Measurements from ENCODE around the gene ATP2A1.

ATP2A1 gene

DNA sequence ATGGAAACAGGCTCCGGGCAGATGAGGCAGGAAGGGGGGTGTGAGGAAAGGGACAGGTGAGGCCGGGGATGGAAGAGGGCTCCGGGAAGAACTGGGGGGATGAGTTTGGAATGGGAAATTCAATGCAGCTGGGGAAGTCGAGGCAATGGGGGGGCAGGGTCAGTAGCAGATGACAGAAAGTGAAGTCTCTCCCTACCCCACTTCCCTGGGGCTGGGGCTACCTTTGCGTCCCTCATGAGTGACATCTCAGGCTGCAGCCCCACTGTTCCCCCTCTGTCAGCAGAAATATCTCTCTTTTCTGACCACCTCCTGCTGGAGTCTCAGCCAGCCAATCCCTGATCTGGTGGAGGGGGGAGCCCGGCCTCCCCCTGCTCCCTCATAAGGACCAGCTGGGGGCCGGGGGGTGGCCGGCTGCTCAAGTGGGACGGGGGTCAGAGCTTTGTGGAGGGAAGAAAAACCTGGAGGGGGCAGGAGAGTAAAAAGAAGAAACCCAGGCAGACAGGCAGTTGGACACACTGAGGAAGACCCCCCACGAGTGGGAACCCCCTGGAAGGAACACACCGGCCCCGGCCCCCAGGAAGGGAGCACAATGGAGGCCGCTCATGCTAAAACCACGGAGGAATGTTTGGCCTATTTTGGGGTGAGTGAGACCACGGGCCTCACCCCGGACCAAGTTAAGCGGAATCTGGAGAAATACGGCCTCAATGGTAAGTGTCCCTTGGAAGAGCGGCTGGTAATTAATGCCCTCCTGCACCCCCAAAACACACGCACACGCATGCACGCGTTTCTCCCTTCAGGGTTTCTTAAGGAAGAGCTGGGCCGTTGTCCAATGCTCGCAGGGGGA, at the start of gene ATP2A1:
TSS of gene ATP2A1 (plus strand) at position 406 of the 844 bp plus-strand sequence. CDS start at position 590, 184 bp downstream.
- DNase-seq (ENCODE audit: low read depth in 3 of 3) = no peak

DNA sequence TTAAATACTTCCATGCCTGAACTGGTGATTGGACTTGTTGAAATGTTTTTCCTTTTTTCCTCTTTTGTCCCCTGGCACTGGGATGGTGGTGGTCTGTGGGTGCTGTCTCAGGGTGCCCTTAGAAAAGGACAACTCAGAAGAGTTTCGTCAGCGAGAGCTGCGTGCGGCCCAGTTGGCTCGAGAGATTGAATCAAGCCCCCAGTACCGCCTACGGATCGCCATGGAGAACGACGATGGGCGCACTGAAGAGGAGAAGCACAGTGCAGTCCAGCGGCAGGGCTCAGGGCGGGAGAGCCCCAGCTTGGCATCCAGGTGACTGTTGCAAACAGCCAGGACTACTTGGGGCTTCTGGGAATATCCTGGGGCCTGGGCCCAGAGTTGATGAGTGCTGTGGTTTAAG, 48.5 kb upstream of the ATP2A1 start:
- DNase-seq (ENCODE audit: low read depth in 3 of 3) = no peak

DNA sequence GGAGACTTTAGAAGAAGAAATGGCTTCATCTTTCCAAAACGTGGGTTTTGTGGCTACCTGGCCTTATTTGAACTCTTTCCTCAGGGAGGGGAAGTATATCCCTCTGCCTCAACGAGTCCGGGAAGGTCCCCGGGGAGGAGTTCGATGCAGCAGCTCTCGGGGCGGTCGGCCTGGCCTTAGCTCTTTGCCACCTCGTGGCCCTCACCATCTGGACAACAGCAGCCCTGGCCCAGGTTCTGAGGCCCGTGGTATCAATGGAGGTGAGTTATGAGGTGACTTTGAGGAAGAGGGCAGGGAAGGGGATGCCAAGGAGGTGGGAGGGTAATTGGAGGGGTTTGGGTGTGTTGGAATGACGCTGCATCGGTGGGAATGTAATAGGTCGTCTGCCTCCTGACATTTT, 47.8 kb upstream of the ATP2A1 start:
- no peak for DNase-seq (ENCODE audit: low read depth in 3 of 3)

DNA sequence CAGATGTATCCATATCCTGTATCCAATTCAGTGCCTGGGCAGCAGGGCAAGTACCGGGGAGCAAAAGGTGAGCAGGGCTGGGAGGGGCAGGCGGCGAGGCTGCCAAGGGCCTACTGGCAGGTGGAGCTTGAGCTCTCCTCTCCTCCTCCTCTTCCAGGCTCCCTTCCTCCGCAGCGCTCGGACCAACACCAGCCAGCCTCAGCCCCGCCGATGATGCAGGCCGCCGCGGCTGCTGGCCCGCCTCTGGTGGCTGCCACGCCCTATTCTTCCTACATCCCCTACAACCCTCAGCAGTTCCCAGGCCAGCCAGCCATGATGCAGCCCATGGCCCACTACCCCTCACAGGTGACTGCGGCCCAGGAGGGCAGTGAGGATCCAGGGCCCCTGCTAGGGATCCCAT, 43.9 kb upstream of the ATP2A1 start:
- no peak for DNase-seq (ENCODE audit: low read depth in 3 of 3)

DNA sequence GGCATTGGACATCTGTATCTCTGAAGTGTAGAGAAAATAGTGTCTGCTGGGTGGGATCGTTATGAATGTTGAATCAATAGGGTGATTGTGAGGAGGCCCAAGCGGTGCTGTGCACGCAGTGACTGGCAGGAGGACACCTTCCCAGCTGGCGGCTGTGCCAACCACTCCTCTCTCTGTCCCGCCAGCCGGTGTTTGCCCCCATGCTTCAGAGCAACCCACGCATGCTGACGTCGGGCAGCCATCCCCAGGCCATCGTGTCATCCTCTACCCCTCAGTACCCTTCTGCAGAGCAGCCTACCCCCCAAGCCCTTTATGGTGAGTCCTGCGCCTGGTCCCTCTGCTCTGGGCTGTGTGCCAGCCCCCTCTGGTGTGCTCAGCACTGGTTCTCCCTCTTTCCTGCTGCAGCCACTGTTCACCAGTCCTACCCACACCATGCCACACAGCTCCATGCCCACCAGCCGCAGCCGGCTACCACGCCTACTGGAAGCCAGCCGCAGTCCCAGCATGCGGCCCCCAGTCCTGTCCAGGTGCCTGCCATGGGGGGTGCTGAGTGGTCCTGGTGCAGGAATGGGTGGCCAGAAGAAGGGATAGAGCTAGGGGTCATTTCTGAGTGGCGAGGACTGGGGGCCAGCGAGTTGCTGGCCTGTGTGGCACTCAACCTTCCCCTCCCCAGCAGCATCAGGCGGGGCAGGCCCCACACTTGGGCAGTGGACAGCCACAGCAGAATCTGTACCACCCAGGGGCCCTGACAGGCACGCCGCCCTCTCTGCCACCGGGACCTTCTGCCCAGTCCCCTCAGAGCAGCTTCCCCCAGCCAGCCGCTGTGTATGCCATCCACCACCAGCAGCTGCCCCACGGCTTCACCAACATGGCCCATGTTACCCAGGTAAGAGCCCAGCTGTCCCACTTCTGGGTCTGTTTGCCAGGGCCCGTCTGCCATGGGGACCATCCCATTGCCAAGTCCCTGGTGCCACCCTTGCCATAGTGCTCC, 43.1 kb upstream of the ATP2A1 start:
- DNase-seq (ENCODE audit: low read depth in 3 of 3) = no peak

DNA sequence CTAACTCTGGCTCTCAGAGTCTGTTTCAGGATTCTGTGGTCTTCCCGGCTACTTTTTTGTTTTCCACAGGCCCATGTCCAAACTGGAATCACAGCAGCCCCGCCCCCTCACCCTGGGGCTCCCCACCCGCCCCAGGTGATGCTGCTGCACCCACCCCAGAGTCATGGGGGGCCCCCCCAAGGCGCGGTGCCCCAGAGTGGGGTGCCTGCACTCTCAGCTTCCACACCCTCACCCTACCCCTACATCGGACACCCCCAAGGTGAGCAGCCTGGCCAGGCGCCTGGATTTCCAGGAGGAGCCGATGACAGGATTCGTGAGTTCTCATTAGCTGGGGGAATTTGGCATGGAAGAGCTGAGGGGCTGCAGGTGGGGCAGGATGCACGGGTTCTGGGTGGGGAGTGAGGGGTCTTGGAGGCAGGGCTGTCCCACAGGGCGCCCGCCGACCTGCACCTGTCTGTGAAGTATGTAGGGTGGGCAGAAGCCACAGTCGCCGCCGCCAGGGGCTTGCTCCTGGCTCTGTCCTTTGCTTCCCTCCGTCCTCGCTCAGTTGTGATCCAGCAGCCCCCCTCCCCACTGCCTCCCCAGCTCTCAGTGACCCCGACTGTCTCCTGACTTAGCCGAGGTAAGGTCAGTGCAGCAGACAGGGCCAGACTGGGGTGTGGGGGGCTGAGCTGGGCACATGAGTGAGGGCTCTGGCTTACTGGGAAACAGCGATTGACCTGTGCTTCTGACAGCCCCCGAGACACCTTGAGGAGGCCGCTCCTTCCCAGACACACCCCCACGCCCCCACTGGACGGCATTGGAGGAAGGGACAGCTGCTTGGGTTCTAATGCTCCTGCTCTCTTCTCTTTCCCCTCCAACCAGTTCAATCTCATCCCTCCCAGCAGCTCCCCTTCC, 42.2 kb upstream of the ATP2A1 start:
- DNase-seq (ENCODE audit: low read depth in 3 of 3) = no peak

DNA sequence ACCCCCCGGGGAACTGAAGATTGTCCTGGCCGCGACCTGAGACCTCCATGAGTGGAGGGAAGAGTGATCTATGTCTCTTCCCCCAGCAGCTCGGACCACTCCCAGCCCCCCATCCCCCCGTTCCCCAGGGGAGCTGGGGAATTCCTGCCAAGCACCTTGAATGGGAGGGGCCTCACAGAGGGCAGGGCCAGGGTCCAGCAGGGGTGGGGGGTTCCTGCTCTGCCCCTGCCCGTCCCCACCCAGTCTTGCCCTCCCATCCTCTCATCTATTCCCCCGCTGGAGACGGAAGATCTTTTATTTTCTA, 41.6 kb upstream of the ATP2A1 start:
- DNase-seq (ENCODE audit: low read depth in 3 of 3) = no peak

DNA sequence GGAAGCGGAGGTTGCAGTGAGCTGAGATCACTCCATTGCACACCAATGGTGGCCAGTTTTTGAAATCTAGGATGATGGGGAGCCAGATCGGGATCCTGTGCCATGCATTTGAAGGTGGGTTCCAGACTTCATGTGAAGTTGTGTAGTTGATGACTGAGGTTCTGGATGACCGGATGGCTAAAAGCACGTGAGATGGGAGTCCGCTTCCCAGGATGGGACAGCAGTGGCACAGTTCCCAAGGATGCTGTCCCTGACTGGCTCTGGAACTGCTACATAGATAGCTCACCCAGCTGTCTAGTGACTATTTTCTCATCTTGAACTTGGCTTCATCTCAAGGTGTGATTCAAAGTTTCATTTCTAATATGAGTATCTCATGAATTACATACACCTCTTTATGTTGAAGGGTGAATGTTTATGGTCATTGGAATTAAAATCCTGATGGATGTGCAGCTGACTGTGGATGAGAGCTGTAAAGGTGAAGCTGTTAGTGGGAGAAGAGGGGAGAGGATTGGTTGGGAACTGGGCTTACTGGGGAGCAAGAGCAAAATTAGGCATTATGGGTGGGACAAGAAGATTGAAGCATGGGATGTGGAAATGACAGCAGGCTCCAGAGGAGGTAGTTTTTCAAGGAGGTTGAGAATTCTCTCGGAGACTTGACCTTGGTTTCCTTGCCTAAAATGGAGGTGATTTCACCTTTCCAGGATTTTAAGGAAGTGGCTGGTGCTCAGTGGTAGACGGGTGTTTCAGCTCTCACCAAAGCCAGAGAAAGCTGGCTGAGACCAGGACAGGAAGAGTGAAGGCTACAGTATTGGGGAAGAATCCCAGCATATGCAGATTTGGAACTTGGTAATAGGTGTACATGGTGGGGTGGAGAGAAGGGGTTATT, 40.4 kb upstream of the ATP2A1 start:
- no peak for DNase-seq (ENCODE audit: low read depth in 3 of 3)

DNA sequence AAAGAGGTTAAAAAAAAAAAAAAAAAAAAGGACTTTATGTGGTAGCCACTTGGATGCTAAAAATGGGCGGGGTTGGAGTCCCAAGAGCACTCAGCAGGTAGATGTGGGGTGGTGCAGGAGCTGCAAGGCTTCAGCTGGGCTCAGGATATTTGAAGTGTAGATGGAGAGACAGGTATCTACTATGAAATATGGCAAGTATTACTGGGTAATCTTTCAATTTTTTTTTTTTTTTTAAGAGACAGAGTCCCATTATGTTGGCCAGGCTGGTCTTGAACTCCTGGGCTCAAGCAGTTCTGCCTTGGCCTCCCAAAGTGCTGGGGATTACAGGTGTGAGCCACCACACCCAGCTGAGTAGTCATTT, 39.8 kb upstream of the ATP2A1 start:
- no peak for DNase-seq (ENCODE audit: low read depth in 3 of 3)

DNA sequence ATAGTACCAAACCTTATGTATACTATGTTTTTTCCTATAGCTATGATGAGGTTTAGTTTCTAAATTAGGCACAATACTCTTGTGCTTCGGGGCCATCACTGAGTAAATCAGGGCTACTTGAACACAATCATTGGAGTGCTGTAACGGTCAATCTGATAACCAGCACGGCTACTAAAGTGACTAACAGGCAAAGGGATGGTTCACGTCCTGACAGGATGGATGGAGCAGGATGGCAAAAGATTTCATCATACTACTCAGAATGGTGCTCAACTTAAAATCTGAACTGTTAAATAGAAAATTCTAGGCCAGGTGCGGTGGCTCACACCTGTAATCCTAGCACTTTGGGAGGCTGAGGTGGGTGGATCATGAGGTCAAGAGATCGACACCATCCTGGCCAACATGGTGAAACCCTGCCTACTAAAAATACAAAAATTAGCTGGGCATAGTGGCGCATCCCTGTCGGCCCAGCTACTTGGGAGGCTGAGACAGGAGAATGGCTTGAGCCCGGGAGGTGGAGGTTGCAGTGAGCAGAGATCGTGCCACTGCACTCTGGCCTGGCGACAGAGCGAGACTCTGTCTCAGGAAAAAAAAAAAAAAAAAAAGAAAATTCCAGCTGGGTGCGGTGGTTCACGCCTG, 39.2 kb upstream of the ATP2A1 start:
- DNase-seq (ENCODE audit: low read depth in 3 of 3) = no peak

DNA sequence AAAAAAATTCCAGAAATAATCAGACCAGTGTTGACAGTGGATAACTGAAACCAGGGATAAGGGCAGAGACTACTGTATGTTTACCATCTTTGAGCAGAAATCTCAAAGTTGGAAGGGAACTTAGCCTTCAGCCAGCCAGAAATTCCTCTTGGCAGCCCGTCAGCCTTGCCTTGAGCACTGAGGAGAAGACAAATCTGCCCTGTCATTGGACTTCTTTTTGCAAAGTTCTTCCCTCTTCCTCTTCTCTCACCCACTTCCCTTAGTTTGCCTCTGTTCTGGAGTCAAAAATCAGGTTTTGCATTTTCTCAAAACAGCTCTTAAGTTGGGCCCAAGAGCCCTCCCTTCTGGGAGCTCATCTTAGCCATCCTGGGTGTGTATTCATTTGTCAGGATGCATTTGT, 38.4 kb upstream of the ATP2A1 start:
- DNase-seq (ENCODE audit: low read depth in 3 of 3) = no peak

DNA sequence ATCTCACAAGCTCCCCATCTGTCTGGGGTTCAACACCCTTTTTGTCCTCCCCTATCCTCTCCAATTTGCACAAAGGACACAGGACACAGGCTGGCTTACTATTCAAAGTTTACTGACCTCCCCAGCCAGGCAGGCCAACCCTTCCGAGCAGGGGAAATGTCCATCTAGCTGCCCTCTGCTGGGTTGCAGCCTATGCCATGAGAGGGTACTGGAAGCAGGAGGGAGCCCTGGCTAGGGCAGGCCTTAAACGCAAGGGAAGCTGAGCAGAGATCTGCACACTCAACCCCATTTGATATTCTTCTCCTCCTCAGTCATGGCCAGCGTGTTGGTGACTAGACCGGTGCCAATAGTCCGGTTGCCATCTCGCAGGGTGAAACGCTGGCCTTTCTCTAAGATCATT, 35.6 kb upstream of the ATP2A1 start:
- no peak for DNase-seq (ENCODE audit: low read depth in 3 of 3)

DNA sequence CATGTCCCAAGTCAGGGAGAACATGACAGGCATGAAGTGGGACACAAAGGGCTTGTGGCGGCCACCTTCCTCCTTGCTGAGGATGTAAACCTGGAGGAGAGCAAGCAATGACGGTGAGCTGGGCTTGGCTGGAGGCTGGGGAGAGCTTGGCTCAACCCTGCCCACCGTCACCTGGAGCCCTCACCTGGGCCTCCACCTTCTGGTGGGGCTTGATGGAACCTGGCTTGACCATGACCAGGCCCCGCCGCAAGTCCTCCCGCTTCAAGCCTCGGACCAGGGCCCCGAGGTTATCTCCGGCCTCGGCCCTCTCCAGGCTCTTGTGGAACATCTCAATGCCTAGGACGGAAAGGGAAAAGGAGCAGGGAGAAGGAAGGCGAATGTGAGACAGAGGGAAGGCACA, 34.5 kb upstream of the ATP2A1 start:
- DNase-seq (ENCODE audit: low read depth in 3 of 3) = no peak

DNA sequence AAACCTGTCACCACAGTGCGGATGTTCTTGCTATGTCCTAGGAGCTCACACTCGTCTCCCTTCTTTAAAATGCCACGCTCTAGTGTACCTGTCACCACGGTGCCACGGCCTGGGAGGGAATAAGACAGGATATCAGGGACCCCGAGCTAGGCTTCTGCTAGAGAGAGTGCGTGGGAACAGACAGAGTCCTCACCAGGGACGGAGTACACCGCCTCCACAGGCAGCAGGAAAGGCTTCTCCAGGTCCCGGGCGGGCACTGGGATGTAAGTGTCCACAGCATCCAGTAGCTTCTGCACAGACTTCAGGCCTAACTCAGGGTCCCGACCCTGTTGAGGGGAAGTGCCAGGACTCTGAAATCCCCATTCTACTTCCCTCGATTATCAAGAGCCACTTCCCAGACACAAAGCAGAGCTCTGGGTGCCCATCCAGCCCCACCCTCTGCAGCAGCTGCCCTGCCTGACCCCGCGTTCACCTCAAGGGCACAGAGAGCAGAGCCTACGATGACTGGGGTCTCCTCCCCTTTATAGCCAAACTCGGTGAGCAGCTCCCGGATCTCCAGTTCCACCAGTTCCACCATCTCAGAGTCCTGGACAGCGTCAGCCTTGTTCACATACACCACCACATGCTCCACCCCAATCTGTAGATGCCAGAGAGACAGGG, 33.9 kb upstream of the ATP2A1 start:
- DNase-seq (ENCODE audit: low read depth in 3 of 3) = no peak

DNA sequence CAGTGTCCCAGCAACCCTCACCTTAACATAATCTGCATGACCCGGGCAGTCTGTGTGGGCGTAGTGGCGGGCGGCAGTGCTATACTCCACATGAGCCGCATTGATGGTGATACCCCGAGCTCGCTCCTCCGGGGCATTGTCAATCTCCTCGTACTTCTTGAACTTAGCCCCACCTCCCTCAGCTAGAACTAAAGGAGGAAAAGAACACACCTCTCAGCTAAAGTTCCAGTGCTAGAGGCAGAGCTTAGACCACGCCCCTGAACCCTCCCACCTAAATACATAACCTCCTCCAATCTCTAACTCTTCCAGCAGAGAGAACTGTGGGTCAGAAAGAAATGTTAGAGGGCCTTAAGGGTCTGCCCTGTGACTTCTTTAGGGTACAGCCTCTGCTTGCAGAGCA, 33.0 kb upstream of the ATP2A1 start:
- peak in 2 of 3 experiments; percentile 13 to 18 for DNase-seq (ENCODE audit: low read depth in 3 of 3)

DNA sequence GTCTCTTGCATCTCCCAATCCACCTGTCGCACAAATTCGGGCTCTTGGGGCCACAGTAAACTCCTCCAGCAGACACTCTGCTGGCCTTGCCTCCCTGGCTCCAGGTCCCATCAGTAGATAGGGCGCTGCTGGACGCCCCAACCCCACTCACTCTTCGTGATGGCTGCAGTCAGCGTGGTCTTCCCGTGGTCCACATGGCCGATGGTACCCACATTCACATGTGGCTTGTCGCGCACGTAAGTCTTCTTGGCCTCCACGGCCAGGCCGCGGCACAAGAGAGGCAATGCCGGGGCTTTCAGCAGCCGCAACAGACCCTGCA, 32.6 kb upstream of the ATP2A1 start:
- DNase-seq (ENCODE audit: low read depth in 3 of 3) = peak in 1 of 3 experiments; percentile 27

DNA sequence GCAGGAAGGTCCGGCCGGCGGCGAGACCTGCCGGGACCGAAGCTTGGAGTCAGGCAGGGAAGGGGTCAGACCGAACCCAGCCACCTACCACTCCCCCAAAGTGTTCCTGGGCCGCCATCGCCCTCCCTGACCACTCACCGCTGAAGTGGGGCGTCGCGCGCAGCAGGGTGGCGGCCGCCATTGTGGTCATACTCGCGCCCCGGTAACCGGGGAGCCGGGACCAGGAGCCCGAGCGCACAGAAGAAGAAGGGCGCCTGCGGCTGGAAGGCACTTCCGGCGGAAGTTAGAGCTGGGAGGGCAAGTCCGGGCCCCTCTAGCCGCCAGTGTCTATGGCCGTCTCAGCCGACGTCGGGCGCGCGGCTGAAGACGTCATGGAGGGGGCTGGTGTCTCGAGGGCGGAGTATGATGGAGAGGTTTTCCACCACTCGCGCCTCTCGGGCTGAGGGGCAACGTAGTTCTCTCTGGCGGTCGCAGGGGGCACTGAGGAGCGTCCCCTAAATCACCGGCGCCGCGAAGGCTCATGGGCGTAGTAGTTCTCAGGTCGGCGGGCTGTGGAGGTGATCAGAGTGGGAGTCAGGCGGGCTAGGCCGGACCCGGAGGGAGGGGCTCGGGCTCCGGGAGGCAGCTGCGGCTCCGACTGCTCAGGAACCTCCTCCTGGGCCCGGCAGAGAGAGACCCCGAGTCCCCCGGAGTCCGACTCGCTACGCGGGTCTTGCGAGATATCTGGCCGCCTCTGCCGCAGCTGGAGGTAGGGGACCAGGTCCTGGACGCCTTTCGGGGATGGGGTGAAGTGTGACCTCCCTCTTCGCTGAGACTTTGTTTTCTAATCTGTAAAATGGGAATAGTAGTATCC, 32.0 kb upstream of the ATP2A1 start, which contains the start of gene TUFM:
TSS of gene TUFM (minus strand) at position 269 of the 853 bp plus-strand sequence. CDS start at position 190, 79 bp downstream.
- peak; percentile 92 to 97 (median 96) for DNase-seq (ENCODE audit: low read depth in 3 of 3)

DNA sequence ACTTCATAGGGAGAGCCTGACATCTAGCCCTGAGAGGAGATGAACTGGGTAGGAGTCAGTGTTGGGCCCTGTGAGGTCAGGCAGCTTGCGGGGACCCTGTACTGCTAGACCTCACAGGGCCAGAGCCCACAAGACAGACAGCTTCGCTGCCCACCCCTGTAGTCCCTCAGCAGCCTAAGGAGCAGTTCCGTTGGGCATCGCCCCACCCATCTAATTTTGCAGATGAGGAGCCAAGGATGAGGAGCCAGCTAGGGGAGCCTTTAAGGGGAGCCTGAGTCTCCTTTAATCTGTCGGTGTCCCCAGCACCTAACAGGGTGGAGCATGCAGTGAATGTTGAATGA, 31.4 kb upstream of the ATP2A1 start:
- DNase-seq (ENCODE audit: low read depth in 3 of 3) = no peak

DNA sequence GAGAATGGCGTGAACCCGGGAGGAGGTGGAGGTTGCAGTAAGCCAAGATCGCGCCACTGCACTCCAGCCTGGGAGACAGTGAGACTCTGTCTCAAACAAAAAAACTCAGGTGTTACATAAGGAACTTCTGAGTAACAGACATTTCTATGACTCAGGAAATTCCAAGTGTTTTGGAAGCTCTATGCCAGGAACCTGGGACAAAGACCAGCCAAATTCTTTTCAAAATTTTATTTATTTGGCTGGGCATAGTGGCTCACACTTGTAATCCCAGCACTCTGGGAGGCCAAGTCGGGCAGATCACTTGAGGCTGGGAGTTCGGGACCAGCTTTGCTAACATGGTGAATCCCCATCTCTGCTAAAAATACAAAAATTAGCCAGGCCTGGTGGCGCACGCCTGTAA, 19.9 kb upstream of the ATP2A1 start:
- no peak for DNase-seq (ENCODE audit: low read depth in 3 of 3)
